GM19372 (cell line): ENCODE results near the gene TP53BP2.

Experiments
- ATAC-seq: cut with Tn5 transposase; IDR thresholded peaks from one replicate; pipeline ENCODE4 v1.9.1; 2021; ENCODE audit warnings: mild to moderate bottlenecking, low read depth, moderate library complexity; ENCODE audit not compliant: unreplicated experiment

The TP53BP2 gene

DNA sequence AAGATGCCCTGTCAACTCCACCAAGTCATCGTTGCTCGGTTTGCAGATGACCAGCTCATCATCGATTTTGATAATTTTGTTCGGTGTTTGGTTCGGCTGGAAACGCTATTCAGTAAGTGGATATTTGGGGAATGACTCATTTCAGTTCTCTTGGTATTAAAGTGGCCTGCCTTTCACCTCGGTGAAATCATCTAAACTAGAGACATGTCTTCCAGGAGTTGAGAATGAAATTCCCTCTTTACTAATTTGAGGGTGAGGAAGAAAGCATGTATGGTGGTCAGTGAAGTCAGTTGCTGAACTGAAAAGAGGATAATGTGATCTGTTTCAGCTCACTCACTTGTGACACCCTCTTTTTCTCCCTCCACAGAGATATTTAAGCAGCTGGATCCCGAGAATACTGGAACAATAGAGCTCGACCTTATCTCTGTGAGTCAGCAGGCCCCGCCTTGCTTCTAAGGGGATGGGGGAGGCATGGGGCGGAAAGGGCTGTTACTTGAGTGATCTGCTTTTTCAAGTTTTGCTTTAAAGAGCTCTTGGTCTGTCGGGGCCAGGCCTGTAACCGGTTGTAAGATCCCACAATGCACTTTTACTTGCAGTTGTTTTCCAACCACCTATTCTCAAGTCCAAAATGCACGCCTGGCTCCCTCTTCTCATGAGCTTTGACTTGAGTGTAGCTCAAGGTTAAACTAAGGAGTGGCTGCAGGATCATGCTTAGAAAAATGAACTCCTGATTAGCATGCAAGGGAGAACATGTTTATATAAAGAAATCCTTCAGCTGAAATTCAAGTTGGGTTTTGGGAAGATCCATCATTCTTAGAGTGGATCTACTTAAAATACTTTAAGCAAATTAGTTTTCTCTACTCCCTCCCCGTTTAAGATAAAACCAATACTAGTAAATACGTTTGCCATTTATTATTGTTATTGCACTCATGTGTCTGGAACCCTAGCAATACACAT lies 73.7 kb downstream of the TP53BP2 start:
- ATAC-seq: no peak

DNA sequence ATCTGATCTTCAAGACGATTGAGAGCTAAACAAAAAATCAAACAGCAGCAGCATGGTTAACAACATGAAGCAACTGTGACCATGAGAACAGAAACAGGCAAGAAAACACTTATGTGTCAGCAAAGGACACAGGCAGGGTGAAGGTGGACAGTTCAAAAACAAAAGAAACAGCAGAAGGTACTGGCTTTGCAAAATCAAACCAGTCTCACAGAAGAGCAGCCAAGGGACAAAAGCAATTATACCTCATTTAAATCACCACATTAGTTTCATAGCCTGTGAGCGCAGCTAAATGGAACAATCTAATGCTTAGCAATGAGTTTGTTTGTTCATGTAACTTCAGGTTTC lies 74.3 kb downstream of the TP53BP2 start:
- ATAC-seq: no peak

DNA sequence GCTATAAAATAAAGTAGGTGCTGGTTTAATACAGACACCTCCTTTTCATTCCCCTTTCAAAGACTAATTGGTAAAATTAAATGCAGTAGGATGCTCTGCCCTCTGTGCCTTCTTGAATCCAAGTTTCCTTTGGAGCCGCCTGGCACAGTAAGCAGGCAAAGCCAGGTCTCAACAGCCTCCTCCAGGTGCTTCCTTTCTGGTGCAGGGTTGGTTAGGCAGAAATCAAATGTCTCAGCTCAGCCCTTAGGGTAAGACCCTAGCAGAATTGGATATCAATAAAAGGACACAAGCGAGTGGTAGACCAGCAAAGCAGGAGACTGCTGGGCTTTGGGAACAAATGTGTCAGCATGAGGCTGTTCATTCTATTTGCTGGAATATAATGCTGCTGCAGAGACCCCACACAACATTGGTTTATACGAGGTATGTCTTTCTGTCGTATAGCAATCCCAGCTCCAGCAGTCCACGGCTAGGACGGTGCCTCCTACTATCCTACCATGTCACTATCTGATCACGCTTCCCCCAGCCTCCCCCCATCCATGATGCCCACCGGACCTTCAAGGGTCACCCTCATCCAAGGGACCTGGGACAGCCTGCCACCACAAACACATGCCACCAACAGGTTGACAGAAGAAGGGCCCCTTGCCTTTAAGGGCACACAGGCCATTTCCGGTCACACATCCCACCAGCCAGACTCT lies 75.0 kb downstream of the TP53BP2 start:
- no peak for ATAC-seq

DNA sequence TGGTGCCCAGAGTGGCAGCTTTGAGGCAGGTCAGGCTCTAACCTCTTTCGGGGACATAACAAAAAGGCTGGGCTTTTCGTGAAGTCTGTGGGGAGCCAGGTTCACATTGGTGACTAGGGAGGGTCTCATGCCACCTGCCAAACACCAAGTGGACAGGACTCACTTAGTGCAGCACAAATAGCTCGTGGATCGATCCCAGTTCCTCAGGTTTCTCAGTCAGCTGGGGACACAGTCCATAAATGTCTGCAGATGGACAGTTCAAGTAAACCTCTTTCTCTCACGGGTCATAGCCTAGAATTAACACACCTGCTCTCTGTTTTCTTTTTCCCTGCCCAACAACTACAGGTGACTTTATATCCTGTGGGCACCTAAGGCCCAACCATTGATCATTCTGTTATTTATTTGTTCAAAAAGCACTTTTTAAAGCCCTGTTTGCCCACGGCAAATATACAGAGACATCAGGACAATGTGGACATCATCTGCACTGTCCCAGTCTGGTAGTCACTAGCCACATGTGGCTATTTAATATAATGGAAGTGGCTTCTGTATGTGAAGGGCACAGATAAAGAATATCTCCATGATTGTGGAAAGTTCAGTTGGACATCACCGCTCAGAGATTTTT lies 79.9 kb downstream of the TP53BP2 start:
- ATAC-seq: no peak

DNA sequence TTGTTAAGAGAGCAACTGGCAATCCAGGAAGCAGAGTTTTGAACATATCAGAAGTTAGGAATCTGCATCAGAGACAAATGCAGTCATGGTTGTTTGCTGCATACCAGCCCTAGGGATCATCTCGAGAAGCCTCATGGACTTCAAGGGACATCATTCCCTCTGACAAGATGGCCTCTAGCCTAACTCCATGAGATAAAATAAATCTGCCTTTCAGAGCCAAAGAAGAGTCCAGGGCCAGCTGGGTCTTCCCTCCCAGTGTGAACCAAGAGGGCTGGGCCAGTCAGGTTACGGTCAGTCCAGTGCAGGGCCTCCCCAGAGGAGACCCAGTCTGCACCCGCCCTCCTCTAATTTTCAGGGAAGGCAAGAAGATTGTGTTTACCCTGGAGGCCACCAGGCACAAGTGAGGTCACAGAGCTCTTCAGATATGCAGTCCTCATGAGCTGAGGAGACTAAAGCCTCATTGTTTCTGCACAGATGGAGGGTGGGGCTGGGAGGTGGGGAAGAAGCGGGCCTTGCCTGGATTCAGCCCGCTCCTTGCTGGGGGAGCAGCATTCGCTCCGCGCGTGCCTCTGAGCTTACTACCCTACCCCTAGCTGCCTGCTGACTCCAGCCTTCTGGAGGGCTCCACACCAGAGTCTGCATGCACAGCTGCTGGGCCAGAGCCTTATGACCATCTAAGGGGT lies 80.6 kb downstream of the TP53BP2 start:
- ATAC-seq: no peak

DNA sequence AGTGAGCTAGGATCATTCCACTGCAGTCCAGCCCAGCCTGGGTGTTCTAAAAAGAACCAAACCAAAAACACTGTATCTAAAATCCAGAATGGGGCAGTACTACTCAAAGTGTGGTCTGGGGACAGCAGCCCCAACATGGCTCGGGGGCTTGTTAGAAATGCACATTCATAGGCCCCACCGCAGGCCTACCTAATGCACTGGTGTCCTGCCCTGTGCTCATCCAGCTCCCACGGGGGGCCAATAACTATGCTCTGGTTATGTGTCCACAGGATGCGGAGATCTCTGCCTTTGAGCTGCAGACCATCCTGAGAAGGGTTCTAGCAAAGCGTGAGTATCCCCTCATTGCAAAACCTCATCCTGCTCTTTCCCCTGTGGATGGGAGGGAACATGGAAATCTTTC lies 81.9 kb downstream of the TP53BP2 start:
- no peak for ATAC-seq

DNA sequence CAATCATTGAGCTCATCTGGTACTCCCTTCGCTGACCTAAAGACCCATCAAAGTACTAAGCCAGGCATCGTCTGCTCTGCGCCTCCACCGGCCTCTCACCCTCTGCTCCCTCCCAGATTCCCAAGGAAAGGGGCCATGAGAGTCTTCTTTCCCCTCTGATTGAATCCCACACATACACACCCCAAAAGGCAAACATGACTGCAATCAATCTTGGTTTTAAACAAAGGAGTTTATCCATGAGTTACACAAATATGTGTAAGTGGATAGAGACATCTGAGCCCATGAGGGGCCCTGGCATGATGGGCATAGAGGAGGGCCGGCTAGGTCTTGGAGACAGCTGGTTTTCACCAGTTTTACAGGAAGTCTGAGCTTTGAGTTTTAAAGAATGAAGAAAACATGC lies 82.5 kb downstream of the TP53BP2 start:
- no peak for ATAC-seq

DNA sequence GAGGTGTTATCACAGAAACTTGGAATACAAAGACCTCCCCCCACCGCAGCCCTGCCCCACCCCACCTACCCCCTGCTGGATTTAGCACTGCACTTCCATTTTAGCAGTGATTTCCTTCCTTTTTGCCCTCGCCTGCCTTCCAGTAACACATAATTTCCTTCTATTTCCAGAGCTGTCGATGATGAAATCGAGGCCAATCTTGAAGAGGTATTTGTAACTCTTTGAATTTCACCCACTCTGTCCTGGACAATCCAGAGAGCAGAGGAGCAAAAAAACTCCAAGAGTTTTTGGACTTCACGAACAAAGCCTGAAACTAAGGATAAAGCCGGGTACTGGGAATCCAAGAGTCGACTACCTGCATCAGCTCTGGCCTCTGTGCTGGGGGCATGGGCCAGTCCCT lies 84.3 kb downstream of the TP53BP2 start:
- ATAC-seq: no peak

DNA sequence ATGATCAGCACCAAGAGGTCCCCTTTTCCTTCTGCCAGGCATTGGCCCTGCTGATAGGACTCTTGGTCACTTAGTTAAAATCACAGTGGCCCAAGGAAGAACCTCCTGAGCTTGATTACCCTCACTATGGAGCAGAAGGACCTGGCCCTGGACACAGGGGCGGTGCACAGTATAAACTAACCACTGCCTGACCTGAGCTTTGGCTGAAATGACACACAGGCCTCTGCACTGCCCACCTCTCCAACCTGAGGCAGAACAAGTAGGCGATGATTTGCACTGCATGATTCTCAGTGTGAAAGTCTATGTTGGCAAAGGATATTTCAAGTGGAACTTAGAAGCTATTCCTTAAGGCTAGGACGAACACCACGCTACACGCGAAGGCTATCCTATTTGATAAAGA lies 84.9 kb downstream of the TP53BP2 start:
- ATAC-seq: no peak

DNA sequence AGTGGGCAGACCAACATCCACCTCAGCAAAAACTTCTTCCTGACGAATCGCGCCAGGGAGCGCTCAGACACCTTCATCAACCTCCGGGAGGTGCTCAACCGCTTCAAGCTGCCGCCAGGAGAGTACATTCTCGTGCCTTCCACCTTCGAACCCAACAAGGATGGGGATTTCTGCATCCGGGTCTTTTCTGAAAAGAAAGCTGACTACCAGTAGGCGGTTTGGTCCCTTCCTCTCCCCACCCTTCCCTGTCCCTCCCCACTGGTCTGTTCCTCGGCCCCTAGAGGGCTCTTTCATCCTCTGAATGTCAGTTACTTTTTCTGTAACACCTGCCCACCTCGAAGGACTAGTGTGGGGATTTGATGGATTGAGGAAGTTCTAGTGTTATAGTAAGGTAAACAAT lies 86.5 kb downstream of the TP53BP2 start:
- ATAC-seq: no peak

DNA sequence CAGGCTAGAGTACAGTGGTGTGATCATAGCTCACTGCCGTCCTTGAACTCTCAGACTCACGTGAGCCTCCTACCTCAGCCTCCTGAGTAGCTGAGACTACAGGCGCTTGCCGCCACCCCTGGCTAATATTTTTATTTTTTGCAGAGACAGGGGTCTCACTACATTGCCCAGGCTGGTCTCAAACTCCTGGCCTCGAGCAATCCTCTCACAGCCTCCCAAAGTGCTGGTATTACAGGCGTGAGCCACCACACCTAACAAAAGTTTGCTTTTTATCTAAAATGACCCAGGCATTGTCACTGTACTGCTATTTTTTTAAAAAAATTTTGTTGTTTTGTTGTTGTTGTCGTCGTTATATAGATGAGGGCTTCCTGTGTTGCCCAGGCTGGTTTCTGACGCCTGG lies 87.0 kb downstream of the TP53BP2 start:
- no peak for ATAC-seq

DNA sequence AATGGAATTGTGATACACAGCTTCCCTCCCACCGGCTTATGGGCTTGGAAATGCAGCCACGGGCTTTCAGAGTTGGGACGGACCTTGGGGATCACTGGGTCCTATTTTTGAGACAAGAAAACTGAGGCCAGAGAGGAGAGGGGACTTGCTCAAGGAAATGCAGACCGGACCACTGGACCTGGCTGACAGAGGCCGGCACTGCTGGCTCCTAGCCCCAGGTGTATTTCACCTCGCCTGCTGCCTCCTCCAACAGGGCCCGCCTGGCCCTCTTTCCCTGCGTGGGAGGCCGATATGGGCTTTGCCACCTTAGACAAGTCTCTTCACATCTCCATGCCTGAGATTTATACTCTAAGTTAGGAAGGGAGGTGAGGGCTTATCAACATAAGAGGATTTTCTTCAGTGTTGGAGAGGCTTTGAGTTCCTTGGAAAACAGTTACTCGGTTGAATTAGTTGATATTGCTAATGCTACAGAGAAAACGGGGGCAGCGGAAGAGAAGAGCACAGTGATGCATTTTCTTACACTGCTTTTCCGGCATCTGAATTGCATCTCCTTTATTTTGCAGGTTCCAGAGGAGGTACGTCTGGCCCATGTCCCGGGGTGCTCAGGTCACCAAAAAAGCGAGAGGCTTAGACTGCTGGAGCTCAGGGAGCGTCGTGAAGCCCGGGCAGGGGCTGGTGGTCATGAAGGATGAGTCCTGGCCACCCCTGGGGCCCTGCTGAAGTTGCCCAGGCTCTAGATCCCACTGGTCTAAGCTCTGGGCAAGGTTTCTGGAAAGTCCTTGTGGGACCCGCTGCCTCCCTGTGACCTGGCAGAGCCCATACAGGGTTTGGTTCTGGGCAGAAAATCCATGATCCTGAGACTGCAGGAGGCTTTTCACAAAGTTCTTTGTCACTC lies 88.7 kb downstream of the TP53BP2 start:
- ATAC-seq: no peak

DNA sequence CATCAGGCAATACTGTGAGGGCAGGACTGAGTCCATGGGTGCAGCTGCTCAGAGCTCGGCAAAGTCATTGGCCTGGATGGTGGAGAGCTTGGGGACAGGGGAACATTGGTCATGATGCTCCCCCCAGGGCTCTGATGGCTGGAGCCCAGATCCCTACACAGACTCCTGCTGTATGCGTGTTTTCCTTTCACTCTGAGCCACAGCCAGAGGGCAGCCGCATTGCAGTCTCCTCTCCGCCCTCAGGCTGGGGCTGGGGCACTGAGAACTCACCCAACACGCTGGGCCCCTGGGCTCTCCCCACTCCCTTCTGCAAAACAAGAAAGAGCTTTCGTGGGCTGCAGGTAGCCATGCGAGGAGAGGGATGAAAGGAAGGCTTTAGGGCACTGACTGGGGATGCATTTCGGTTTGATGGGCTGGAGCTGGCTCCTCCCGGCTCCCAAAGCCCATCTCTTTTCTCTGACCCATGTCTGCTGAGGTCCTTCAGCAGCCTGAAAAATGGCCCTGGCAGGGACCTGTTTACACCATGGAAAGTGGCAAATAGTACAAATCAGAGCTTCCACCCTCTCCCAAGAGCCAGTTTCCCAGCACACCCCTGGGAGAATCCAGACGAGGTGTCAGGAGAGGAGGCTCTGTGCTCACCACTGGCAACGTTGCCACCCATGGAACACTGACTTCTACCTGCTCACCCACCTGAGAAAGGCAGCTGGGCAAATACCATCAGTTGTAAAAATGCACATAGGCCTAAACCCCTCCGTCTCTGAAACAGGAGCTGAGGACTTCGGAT lies 89.6 kb downstream of the TP53BP2 start:
- ATAC-seq: no peak

DNA sequence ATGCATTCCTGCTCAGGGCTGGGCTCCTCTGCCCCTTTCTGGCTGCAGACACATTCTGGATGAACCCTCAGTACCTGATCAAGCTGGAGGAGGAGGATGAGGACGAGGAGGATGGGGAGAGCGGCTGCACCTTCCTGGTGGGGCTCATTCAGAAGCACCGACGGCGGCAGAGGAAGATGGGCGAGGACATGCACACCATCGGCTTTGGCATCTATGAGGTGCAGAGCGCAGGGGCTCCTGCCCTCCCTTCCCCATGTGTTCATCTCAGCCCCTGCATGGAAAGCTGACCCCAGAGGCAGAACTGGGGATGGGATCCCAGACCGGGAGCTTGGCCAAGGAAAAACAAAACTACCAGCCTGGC lies 90.3 kb downstream of the TP53BP2 start:
- ATAC-seq: no peak

DNA sequence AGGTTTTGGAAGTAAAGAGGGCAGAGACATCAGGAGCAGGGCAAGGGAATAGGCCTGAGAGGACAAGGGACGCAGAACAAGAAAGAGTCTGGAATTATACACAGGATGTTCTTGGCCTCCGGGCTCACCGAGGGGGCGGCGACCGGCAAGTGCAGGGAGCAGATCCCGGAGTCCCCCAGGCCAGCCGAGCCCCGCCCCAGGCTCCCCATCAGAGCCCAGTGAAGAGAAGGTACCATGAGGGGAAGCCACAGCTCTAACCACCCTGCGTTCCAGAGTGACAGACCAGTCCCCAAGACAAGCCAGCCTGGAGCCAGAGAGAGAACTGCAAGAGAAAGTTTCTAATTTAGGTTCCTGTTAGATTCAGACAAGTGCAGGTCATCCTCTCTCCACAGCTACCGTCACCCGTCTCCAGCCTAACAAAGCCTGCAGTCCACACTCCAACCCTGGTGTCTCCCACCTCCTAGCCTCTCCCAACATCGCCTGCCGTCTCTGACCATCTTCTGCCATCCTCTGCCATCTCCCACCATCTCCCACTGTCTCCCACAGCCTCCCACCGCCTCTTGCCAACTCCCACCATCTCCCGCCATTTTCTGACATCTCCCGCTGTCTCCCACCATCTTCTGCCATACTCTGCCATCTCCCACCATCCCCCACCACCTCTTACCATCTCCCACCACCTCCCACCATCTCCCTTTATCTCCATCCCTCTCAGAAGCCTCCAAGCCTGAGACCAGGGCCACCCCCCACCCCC lies 90.9 kb downstream of the TP53BP2 start:
- no peak for ATAC-seq

DNA sequence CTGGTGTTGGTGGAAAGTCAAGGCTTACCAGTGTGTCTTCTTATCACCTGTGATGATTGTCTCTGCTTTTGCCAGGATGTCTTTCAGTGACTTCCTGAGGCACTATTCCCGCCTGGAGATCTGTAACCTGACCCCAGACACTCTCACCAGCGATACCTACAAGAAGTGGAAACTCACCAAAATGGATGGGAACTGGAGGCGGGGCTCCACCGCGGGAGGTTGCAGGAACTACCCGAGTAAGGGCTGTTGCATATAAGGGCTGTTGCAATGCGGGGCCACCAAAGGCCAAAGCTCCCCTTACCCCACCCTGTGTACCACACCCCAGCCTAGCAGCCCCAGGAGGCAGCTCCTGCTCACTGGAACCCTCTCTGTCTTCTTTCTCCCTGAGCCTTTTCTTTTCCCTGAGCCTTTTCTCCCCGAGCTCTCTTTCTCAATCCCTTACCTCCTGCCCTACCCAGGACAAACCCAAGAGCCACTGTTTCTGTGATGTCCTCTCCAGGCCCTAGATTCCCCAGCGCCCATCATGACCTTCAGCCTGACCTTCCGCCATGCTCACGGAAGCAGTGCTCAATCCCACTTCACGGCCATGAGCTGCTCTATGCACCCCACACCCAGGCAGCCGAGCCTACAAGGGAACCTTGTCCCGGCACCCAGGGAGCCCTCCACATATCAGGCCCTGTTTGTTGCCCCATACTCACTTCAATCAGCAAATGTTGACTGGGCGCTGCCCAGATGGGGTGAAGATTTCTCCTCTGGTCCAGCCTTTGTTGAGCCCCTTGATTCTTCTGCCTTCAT lies 92.8 kb downstream of the TP53BP2 start:
- ATAC-seq: no peak

DNA sequence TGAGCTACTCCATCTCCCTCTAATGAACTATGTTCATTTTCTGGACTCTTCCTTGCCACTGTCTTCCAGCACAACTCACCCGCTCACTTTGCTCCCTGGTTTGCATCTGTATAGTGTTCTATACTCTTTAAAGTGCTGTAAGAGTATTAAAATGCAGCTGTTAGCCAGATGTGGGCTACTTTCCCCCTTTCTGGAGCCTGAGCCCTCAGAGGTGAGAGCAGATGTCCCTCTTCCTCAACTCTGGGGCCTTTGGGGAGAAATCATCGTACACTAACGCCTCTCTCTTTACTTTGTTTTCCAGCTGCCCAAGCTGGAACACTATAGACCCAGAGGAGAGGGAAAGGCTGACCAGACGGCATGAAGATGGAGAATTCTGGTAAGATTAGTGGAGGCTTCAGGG lies 94.1 kb downstream of the TP53BP2 start:
- ATAC-seq: no peak
